SK-N-SH treated with all-trans-retinoic acid at 6 μM for 48 hours (cell line): ENCODE results near the gene AFF1.
"Not testable (repeated sequence)": the region's sequence is repeated elsewhere in the genome, so short reads cannot be mapped to it uniquely, and the experiment has no call there.

Source experiments
- ATAC-seq: fragments of 200-7000 bp; cut with Tn5 transposase; 3 replicates; pipeline ENCODE4 v1.9.1; 2020; ENCODE audit warnings: mild to moderate bottlenecking, moderate library complexity
- BACH2 ChIP-seq: fragments of 250-450 bp; sonication (Bioruptor Pico); IDR thresholded peaks from 2 replicates; pipeline ENCODE4 v1.9.0; 2021; ENCODE audit warnings: mild to moderate bottlenecking, borderline replicate concordance
- CREB5 ChIP-seq: fragments of 250-450 bp; sonication (Bioruptor Pico); IDR thresholded peaks from 2 replicates; pipeline ENCODE4 v1.5.1; 2020; ENCODE audit warnings: low read depth, mild to moderate bottlenecking, moderate library complexity
- CSDC2 ChIP-seq: fragments of 250-450 bp; sonication (Bioruptor Pico); IDR thresholded peaks from 2 replicates; pipeline ENCODE4 v1.5.0; 2020; ENCODE audit warnings: mild to moderate bottlenecking, moderate library complexity
- ESRRG ChIP-seq: fragments of 250-450 bp; sonication (Bioruptor Pico); IDR thresholded peaks from 2 replicates; pipeline ENCODE4 v1.6.1; 2021; ENCODE audit warnings: mild to moderate bottlenecking
- GLIS3 ChIP-seq: fragments of 250-450 bp; sonication (Bioruptor Pico); IDR thresholded peaks from 2 replicates; pipeline ENCODE4 v1.5.0; 2020; ENCODE audit warnings: mild to moderate bottlenecking, moderate library complexity
- ISL1 ChIP-seq: fragments of 250-450 bp; sonication (Bioruptor Pico); IDR thresholded peaks from 2 replicates; pipeline ENCODE4 v2.1.2; 2022; ENCODE audit warnings: mild to moderate bottlenecking, moderate library complexity
- OSR1 ChIP-seq: fragments of 250-450 bp; sonication (Bioruptor Pico); IDR thresholded peaks from 2 replicates; pipeline ENCODE4 v1.8.0; 2022; ENCODE audit warnings: moderate library complexity, mild to moderate bottlenecking, inconsistent platforms
- PPARA ChIP-seq: fragments of 250-450 bp; sonication (Bioruptor Pico); IDR thresholded peaks from 2 replicates; pipeline ENCODE4 v1.5.0; 2020; ENCODE audit warnings: mild to moderate bottlenecking, borderline replicate concordance
- RARB ChIP-seq: fragments of 250-450 bp; sonication (Bioruptor Pico); IDR thresholded peaks from 2 replicates; pipeline ENCODE4 v1.8.0; 2021; ENCODE audit warnings: mild to moderate bottlenecking, moderate library complexity
- TCF4 ChIP-seq: fragments of 250-450 bp; sonication (Bioruptor Pico); IDR thresholded peaks from 2 replicates; pipeline ENCODE4 v1.8.0; 2021; ENCODE audit warnings: mild to moderate bottlenecking, moderate library complexity, borderline replicate concordance
- TSHZ2 ChIP-seq: fragments of 250-450 bp; sonication (Bioruptor Pico); IDR thresholded peaks from 2 replicates; pipeline ENCODE4 v1.5.0; 2020; ENCODE audit warnings: mild to moderate bottlenecking, moderate library complexity
- ZC3H10 ChIP-seq: fragments of 250-450 bp; sonication (Bioruptor Pico); IDR thresholded peaks from 2 replicates; pipeline ENCODE4 v1.5.1; 2021; ENCODE audit warnings: mild to moderate bottlenecking, moderate library complexity
- ZNF565 ChIP-seq: fragments of 450-650 bp; formaldehyde crosslinking; conservative IDR thresholded peaks from 2 replicates; pipeline ENCODE4 v1.5.0; 2020; ENCODE audit warnings: low read depth, mild to moderate bottlenecking, moderate library complexity
- TF ChIP-seq, protein P1 (sequence below): fragments of 250-450 bp; sonication (Bioruptor Pico); IDR thresholded peaks from 2 replicates; pipeline ENCODE4 v1.8.0; 2020; ENCODE audit warnings: mild to moderate bottlenecking, moderate library complexity, borderline replicate concordance

The AFF1 gene

DNA sequence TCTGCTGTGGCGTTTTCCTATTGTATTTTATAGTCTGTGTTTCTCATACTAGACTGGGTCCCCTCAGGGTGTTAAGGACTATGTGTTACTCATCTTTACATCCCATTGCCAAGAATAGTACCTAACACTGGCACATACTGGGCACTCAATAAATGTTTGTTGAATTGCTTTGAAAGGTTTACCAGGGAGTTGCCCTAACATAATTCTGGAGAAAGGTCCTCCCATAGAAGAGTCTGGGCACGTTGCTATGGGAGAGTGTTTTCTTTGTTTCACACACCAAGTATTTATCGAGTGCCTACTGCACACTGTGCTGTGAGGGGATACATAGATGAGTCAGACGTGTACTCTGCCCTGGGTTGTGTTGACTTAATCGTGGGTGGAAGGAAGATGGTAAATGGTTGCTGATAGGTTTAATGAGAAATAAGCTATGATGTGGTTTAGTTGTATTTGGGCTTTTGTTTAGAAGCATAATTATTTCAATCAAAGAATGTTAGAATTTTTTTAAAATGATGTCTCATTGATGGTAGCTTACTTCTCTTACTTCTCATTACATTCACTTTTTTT is 42.9 kb downstream of the AFF1 start:
- peak; percentile 77 for ATAC-seq
- TF ChIP-seq CREB5 (CRISPR knock-in tag), result no peak
- no peak for TF ChIP-seq ISL1 (CRISPR knock-in tag)
- TF ChIP-seq RARB (CRISPR knock-in tag), result no peak

DNA sequence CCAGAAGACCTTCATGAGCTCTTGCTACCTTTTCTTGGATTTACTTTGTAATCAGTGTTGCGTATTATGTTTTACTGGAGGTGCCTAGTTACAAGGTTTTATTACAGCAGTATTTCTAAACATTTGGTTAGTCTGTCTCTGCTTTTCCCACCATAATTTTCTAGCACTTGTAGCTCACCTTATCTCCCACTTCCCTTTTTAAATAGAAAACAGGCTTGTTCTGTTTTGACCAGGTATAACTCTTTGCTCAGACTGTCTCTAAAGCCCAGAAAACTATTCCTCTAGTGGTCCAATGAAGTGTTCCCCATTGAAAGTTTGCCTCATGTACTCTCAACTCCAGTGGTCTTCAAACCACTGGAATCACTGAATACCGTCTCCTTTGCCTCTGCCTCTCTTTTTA is 43.9 kb downstream of the AFF1 start:
- no peak for TF ChIP-seq ESRRG
- TF ChIP-seq GLIS3, result no peak
- ATAC-seq, result no peak

GRCh38 chr4:86980230-86980629 is 45.4 kb downstream of the AFF1 start:
- ATAC-seq, result no peak
- TF ChIP-seq CSDC2 (CRISPR knock-in tag), result no peak
- TF ChIP-seq ISL1 (CRISPR knock-in tag), result no peak
- no peak for TF ChIP-seq BACH2 (CRISPR knock-in tag)
- TF ChIP-seq, protein P1, sequence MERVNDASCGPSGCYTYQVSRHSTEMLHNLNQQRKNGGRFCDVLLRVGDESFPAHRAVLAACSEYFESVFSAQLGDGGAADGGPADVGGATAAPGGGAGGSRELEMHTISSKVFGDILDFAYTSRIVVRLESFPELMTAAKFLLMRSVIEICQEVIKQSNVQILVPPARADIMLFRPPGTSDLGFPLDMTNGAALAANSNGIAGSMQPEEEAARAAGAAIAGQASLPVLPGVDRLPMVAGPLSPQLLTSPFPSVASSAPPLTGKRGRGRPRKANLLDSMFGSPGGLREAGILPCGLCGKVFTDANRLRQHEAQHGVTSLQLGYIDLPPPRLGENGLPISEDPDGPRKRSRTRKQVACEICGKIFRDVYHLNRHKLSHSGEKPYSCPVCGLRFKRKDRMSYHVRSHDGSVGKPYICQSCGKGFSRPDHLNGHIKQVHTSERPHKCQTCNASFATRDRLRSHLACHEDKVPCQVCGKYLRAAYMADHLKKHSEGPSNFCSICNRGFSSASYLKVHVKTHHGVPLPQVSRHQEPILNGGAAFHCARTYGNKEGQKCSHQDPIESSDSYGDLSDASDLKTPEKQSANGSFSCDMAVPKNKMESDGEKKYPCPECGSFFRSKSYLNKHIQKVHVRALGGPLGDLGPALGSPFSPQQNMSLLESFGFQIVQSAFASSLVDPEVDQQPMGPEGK (CRISPR knock-in tag), result no peak
- TF ChIP-seq ZC3H10 (CRISPR knock-in tag), result no peak
- no peak for TF ChIP-seq OSR1 (CRISPR knock-in tag)
- TF ChIP-seq, all 23 proteins: peak for 0

DNA sequence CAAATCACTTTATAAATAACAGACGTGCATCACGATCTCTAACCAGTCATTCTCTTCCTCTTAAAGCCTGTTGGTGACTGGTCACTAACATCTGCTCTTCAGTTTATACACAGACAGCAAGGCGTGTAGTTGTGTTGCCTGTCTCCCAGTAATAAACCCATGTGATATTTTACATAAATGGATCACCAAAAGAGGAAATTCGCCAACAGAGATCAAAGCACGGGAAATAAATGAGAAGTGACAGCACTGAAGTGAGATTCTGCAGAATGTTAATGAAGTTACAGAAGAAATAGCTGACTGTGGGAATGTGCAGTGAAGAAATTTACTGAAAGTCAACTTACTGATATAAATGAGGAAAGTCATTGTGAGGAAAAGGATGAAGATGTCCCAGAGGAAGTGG is 47.0 kb downstream of the AFF1 start:
- no peak for ATAC-seq
- no peak for TF ChIP-seq TSHZ2 (CRISPR knock-in tag)
- TF ChIP-seq ISL1 (CRISPR knock-in tag), result no peak
- TF ChIP-seq, protein P1 (CRISPR knock-in tag), result no peak
- TF ChIP-seq PPARA, result no peak
- no peak for TF ChIP-seq CREB5 (CRISPR knock-in tag)
- TF ChIP-seq CSDC2 (CRISPR knock-in tag), result no peak
- no peak for TF ChIP-seq TCF4
- no peak for TF ChIP-seq BACH2 (CRISPR knock-in tag)
- TF ChIP-seq ZNF565 (CRISPR knock-in tag), result no peak

DNA sequence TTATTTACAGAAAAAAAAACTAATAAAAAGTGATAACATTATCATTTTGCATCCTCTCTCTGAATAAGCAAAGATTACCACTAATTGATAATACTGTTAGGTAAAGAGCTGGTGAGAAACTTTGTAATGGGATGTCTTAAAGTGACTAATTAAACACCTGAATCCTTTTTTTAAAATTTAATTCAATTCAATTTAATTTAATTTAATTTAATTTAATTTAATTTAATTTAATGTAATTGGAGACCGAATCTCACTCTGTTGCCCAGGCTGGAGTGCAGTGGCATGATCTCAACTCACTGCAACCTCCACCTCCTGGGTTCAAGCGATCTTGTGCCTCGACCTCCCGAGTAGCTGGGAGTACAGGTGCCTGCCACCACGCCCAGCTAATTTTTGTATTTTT is 51.0 kb downstream of the AFF1 start:
- not testable (repeated sequence) for ATAC-seq

DNA sequence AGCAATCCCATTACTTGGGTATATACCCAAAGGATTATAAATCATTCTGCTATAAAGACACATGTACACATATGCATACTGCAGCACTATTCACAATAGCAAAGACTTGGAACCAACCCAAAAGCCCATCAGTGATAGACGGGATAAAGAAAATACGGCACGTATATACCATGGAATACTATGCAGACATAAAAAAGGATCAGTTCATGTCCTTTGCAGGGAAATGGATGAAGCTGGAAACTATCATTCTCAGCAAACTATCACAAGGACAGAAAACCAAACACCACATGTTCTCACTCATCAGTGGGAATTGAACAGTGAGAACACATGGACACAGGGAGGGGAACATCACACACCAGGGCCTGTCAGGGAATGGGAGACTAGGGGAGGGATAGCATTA is 54.8 kb downstream of the AFF1 start:
- ATAC-seq, result not testable (repeated sequence)
